ENCODE results near the gene SLC26A4.

The SLC26A4 gene

DNA sequence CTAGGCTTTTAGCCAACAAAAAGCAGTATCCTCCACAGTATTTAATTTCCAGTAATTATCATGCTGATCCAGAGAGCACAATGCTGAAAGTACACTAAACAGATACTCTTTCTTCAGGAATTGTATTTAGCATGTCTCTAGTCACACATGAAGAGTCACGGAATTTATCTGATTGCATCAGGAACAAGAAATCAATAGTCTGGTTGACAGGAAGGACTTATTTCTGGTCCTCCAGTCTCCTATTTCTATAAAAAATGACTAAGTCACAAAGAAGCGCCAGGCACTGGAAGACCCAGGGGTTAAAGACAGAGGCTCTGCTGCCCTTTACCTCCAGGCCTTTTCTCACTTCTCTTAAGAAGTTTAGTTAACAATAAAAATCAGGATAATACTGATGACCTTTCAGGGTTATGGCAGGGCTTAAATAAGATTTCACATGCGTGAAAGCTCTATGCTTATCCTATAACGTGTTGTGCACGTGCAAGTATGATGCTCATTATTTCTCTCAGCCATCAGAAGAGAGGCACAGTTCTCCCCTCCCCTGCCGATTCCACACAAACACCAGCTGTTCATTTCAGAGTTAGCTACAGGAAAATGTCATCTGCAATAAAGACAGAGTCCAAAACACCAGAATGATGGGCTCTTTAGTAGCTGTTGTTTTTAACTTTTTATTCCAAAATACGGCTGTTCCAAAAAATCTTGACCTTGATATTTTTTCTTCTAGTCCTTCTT lies 36.9 kb downstream of the SLC26A4 start:
- DNase-seq, result no peak

DNA sequence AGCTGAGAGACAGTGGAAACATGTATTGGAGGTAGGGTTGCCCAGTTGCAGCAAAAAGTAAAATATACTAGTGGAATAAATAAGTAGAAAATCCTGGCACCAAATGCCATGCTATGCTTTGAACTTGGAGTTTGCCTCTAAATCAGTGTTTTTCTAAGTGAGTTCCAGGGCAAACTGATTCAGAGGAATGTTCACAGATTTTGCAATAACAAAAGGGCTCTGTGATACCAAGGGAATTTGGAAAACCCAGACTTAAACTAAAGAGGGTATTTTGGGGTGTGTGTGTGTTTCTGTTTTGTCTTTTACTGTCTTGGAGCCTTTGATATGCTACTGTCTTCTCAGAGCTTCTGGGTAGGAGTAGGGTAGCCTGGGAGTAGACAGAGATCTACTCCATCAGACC lies 39.9 kb downstream of the SLC26A4 start:
- no peak for DNase-seq

DNA sequence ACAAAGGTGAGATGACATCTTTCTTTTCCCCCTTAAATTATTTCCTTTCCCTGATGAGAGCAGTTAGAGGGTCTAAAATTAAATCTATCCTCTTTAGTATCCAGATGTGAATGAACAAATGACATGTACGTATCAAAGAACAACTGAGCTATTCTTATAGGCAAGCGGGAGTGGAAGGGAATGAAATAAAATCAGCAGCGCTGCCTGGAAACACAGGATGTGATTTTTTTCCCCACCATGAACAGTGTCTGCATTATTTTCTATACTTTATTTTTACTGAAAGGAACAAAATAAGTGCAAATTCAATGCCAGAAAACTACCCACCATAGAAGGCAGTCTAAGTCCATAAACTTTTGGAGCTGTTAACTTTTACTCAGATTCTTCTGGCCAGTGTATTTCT lies 40.6 kb downstream of the SLC26A4 start:
- DNase-seq, result no peak

DNA sequence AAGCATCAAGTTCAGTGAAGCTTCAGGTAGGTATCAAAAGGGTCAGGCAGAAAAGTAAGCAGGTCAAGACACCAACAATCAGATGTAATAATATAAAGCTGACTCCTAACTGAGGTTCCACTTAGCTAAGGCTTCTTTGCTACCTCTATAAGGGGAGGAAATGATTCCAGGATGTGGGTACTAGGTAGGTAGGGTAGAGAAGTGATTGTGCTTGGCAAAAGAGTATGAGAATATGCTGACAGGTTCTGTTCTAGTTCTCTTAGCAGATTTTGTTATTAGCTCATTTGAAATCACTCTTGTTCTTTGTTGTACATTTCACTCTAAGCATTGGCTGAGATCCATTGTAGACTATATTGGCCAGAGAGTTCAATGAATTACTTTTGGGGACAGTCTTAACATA lies 42.6 kb downstream of the SLC26A4 start:
- no peak for DNase-seq

DNA sequence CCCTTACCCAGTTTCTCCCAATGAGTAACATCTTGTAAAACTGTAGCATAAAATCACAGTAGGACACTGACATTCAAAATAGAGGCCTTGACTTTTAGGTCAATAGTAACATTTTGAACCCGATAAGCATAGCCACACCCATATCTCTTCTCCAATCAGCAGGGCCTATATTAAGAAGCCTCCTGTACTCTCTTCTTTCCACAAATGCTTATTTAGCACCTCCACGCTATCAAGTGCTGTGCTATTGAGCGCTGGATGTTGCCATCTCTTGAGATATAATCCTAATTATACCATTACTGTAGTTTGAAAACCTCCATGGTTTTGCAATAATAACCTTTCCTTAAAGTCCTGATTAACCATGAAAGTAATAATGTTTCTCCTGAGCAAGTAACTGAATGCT lies 43.2 kb downstream of the SLC26A4 start:
- DNase-seq, result no peak

DNA sequence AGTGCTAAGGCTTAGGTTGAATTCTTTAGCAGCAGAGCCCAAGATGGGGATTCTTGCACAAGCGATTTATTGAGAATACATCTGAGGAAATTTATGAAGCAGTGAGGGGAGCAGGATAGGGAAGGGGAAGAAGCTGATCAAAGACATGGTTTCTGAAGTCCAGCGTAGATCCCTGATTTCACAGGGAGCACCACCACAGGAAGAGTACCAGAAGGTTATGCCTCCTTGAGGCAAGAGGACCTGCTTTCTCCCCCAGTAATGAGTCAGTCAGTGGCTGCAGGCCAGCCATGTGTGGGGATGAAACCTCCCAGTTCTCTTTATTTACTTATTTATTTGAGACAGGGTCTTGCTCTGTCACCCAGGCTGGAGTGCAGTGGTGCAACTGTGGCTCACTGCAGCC lies 48.3 kb downstream of the SLC26A4 start:
- no peak for DNase-seq

DNA sequence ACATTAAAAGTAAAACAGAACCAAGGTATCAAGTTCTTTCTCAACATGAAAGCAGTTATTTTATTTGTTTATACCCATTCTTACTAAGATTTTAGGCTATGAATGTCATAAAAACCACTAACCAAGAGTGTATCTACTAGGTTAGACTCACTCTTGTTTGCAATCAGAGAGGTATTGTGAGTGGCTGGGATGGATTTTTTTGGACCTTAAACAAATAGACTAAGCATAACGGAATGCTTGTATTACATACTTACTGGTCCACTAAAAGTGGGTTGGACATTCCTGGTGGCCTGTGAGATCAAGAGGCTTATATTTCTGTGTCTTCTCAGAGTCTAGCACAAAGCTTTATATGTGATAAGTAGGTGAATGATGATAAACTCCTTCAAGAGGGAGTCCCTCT lies 50.7 kb downstream of the SLC26A4 start:
- DNase-seq, result peak in 1 of 3 experiments; percentile 38

DNA sequence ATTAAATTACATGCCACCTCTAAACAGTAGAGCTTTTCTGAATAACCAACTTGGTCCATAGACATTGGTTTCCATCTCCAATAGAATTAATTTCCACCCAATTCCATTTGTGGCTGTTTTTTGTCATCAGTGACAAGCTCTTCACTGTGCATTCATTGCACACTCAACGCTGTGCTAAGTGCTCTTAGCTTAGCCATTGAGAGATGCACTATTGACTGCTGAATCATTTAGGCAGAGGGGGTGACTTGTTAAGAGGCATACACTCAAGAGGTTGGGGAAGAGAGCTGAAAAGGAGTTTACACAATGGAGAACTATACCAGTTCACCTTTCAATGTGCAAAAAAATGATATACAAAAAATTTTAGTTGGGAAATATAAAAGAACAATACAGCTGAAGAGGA lies 51.4 kb downstream of the SLC26A4 start:
- DNase-seq, result peak; percentile 7 to 99 (median 80)

DNA sequence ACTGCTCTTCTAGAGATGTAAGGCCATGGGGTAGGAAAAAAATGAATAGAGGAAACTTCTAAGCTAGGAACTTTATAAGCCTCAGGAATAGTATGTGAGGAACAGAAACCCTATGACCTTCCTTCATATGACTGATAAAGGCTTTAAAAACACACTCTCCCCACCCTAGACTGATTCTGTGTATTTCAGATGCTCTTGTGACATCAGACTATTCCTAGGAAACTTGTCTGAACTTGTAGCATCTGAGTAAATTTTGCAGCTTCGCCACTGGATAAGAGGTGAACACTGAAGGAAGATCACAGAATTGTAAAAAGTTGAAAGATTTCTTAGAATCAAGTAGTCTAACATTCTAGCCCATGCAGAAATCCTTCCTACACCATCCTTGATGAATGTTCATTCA lies 52.3 kb downstream of the SLC26A4 start:
- DNase-seq, result no peak

DNA sequence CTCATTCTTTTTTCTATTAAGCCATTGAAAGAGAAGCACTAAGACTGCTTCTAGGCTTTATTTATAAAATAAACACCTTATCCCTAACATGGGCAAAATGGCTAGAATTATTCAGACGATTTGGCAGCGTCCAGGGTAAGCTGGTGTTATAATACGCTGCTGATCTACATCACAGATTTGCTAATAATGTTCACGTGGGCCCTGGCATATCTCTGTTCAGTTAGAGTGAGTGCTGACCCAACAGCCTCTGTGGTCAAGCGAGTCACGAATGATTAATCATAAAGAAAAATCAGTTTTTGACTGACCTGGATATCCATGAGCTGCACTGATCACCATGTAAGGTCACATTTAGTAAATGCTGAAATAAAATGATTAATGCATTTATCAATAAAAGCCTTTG lies 54.9 kb downstream of the SLC26A4 start:
- no peak for DNase-seq

DNA sequence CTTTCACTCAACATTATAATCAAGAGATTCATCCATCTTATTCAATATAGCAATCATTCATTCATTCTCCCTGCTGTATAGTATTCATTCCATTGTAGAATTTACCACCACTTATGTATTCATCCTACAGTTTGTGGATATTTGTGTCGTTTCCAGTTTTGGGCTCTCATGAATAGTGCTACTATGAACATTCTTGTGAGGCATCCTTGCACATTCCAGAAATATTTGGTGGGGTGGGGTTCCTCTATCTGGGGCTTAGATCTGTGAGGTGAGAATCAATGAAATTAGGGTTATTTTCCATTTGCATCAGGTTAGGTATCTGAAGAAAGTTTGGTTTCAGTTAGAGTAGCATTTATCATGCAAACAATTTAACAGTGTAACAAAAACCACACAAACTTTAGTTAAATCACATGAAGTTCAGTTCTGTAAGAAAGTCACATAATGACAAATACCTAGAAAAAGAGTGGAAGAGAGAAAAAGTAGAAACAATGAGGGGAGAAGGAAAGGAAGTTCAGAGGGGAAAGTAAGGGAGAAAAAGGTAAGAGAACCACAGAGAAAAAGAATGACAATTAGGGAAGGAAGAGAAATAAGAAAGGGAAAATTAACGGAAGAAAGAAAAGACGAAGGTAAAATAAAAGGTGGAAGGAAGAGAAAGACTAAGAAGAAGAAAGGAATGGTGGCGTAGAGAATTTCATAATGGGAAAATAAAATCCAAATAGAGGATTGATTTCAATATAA lies 58.0 kb downstream of the SLC26A4 start:
- DNase-seq, result no peak

DNA sequence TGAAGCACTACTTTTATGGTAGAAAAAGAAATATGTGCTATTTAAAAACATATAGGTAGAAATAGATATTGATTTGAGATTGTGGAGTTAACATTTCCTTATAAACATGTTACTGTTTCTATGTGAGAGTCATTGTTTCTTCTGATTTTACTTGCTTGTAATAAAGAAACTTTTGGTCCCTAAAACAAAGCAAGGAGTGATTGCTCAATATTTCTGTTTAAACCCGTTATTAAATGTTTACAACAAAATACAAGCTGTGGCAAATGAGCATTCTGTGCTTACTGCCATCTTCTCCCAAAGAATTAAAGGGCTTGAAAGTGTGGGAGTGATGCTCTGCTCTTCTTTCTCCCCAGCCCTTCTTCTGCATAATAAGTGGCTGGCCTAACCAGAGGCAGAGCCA lies 60.7 kb downstream of the SLC26A4 start:
- DNase-seq, result no peak

DNA sequence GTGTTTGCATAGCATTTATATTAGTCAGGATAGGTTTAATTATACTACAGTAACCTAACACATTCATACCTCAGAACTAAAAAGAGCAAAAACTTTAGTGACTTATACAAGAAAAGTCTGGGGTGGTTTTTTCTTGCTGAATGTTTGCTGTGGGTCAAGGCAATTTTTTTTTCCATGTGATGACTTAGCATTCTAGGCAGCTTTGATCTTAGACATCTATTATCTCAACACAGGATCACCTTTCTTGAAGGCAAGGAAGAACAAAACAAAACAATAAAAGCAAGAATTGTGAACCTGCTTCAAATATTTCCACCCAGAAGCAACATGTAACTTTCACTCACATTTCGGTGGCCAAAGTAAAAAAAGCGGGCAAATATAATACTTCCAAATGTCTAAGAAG lies 62.6 kb downstream of the SLC26A4 start:
- no peak for DNase-seq

DNA sequence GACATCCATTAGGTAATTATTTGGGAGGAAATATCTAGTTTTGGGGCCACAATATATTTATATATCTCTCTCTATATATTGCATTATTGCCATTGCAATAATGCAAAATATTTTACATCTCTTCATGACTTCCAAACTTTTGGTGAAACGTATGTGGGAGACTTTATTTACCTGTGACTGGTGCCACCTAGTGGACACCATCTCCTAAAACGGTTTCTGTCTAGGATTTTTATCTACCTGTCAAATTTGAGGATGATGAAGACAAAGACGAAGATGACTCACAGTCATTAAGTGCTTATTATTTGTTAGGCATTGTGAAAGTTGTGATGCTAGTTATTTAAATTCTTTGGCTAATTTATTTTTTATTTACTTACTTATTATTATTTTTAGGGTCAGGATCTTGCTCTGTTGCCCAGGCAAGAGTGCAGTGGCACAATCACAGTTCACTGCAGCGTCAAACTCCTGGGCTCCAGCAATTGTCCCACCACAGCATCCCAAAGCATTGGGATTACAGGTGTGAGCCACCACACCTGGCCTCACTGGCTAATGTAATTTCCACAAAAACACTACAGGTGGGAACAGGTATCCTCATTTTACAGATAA lies 64.6 kb downstream of the SLC26A4 start:
- DNase-seq, result peak; percentile 34 to 83 (median 67)

DNA sequence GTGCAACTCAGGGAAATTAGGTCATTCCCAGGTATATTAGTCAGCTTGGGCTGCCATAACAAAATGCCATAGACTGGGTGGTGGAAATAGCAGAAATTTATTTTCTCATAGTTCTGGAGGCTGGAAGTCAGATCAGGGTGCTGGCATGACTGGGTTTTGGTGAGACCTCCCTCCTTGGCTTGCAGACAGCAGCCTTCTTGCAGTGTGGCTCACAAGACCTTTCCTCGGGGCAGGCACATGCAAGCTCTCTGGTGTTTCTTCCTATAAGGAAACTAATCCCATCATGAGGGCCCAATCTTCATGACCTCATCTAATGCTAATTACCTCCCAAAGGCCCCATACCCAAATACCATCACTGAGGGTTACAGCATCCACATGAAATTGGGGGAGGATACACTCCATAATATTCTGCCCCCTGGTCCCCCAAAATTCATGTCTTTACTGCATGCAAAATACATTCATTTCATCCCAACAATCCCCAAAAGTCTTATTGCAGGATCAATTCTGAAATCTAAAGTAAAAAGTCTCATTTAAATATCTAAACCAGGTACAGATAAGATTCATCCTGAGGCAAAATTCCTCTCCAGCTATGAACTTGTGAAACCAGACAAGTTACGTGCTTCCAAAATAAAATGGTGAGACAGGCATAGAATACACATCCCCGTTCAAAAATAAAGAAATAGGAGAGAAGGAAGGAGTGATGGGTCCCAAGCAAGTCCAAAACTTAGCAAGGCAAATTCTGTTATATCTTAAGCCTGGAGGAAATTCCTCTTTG lies 65.9 kb downstream of the SLC26A4 start:
- no peak for DNase-seq

DNA sequence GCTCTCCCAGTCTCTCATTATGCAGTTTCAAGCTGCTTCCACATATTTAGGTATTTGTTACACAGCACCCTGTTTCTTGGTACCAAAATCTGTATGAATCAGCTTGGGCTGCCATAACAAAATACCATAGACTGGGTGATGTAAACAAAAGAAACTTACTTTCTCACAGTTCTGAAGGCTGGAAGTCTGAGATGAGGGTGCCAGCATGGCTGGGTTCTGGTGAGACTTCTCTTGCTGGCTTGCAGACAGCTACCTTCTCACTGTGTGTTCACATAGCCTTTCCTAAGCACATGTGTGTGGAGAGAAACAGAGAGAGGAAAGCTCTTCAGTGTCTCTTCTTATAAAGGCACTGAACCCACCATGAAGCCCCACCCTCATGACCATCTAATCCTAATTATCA lies 67.6 kb downstream of the SLC26A4 start:
- no peak for DNase-seq

DNA sequence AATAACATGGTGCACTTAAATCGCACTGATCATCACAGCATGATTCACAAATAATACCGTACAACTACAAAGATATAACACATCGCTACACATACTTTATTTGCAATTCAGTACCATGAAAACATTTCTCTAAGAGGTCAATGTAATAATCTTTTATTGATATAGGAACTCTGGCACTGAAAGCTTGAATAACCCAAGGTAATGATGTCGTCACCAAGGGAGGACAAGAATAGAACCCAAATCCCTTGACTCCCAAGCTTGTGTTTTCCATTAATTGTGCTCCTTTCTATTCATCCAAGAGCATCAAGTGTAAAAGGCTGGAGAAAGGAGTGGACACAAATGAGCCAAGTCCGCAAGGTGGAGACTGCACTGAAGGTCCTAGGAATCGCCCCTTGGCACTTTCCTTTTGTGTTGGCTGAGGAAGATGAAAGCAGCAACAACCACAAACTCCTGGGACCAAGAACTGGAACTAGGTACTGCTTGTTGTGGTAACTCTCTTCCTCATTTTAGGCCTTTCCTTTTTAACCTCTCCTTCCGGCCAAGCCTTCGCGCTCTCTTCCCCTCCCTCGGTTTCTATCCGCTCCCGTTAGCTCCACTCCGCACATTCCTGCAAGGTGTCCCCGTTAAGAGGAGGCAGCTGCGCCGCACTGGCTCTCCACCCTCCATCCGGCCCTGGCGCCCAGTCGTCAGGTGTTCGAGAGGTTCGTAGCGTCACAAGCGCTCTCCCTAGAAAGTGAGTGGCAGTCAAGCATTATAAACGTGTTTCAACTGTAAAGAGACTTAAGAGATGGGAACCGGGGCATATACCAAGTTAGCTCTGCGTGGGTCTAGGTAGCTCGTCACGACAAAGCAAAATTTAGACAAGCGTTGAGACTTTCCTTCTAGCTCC lies 82.3 kb downstream of the SLC26A4 start:
- DNase-seq, result peak; percentile 94 to 98 (median 96)

DNA sequence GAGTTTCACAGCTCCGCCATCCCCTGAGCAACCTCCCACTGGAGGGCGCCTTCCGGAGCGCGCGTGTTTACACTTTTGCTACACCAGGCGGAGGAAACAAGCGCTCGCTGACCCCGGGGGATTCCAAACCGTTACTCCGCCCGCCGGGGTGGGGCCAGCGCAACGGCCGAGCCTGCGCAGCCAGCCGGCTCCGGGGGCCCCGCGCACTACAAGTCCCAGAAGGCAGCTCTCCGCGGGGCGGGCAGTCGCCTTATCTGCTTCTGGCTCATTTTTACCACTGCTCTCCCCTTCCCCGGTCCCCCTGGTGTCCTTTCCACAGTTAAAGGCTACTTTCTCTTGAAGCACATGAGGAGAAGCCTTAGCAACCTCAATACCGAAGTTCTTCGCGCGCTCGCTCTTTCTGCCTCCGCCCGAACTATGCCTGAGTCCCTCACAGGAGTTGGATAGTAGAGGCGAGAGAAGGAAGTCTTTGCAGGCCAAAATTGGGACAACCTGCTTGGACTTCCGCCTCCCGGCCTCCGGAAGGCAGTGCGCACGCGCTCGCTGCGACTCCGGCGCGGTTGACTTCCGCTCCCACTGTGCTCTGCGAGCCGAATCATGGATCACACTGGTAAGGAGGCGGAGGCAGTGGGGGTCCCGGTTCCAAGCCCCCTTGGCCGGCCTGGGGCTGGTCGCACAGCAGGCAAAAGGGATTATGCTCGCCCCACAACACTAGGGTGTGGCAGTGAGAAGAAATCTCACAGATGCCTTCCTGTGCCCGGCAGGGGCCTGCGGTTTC lies 83.1 kb downstream of the SLC26A4 start, which contains the start of gene CBLL1:
TSS of gene CBLL1 (plus strand) at position 576 of the 778 bp plus-strand sequence. CDS start at position 598, 22 bp downstream.
- peak; percentile 97 to 99 (median 99) for DNase-seq

DNA sequence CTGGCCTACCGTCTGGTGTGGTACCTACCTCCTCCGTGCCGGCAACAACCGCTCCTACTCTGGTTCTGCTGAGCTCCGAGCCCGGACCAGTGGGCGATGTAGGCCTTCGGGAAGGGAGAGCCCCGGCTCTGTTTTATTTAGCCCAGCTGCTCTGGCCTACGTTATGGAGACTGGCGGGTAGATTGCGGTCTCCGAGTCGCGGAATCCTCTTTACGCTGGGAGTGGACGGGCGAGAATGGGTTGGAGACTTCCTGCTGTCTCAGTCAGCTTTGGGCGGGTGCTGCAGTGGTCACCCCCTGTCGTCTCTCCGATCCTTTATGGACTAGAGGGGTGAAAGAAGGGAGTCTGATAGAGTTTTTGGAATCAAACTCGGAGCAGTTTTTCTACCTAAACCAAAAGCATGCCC lies 83.7 kb downstream of the SLC26A4 start:
- no peak for DNase-seq

DNA sequence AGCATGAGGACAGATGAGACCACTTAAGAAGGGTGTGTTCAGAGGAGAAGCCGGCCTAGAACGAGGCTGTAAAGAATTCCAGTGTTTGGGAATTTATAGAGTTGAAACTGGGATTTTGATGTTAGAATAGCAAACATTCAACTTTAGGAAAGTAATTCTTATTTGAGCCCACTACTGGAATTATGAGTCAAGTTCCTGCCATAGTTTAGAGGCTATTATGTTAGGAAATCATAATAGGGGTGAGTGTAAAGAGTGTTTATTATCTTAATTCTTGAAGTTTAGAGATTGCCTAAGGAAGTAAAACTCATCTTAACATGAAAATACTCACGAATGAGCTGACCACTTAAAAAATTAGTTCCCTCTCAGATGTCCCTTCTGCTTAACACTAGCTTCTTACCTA lies 85.4 kb downstream of the SLC26A4 start:
- DNase-seq, result no peak

DNA sequence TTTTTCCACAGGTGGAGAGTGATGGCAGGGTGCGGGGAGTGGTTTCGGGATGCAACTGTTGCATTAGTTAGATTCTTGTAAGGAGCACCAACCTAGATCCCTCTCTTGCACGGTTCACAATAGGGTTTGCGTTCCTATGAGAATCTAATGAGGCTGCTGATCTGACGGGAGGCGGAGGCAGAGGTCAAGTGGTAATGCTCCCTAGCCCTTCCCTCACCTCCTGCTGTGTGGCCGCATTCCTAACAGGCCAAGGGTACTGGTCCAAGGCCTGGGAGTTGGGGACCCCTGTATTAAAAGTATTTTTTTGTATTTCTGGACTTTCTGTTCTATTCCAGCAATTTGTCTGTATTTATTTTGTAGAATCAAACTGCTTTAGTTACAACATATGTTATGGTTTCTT lies 90.5 kb downstream of the SLC26A4 start:
- no peak for DNase-seq
